Measurements from ENCODE around the gene ARHGAP24. TPM values are rescaled to one million over a fixed set of nuclear protein-coding genes. Genes with fewer than 3 reads are reported as not detected.

Gene ARHGAP24
- total RNA-seq, 1 donor from 2014 or later, result 10.9 TPM

- no peak for DNase-seq (ENCODE audit: extremely low spot score, unreplicated experiment)
- Mint-ChIP-seq H3K9me3 (peaks cover 3% of the 10 kb centered on the region), H3K4me1 (ENCODE audit: unreplicated experiment) (peaks cover 29% of the 10 kb centered on the region), H3K36me3 (no peaks in the 10 kb centered on the region), H3K4me3 (no peak overlapping the region), H3K27ac (no peak overlapping the region), H3K27me3 (no peaks in the 10 kb centered on the region)
- TF ChIP-seq, protein P1, sequence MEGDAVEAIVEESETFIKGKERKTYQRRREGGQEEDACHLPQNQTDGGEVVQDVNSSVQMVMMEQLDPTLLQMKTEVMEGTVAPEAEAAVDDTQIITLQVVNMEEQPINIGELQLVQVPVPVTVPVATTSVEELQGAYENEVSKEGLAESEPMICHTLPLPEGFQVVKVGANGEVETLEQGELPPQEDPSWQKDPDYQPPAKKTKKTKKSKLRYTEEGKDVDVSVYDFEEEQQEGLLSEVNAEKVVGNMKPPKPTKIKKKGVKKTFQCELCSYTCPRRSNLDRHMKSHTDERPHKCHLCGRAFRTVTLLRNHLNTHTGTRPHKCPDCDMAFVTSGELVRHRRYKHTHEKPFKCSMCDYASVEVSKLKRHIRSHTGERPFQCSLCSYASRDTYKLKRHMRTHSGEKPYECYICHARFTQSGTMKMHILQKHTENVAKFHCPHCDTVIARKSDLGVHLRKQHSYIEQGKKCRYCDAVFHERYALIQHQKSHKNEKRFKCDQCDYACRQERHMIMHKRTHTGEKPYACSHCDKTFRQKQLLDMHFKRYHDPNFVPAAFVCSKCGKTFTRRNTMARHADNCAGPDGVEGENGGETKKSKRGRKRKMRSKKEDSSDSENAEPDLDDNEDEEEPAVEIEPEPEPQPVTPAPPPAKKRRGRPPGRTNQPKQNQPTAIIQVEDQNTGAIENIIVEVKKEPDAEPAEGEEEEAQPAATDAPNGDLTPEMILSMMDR (conservative IDR thresholded peaks at IDR 0.05), result no peak
Measured at GRCh38 chr4:85824166-85824945, 349.4 kb downstream of the ARHGAP24 start.

GRCh38 chr4:85826060-85826678 is 351.2 kb downstream of the ARHGAP24 start:
- TF ChIP-seq, protein P1 (conservative IDR thresholded peaks at IDR 0.05), result no peak
- peaks cover 31% of the 10 kb centered on the region for H3K4me1 Mint-ChIP-seq (ENCODE audit: unreplicated experiment)
- no peaks in the 10 kb centered on the region for H3K36me3 Mint-ChIP-seq
- no peaks in the 10 kb centered on the region for H3K27me3 Mint-ChIP-seq
- peak overlapping the region; percentile 59 for H3K4me3 Mint-ChIP-seq
- no peak for DNase-seq (ENCODE audit: extremely low spot score, unreplicated experiment)
- no peaks in the 10 kb centered on the region for H3K9me3 Mint-ChIP-seq
- peak overlapping the region; percentile 73 for H3K27ac Mint-ChIP-seq

GRCh38 chr4:85828027-85828890 is 353.3 kb downstream of the ARHGAP24 start:
- H3K9me3 Mint-ChIP-seq, result no peaks in the 10 kb centered on the region
- H3K27ac Mint-ChIP-seq, result peak overlapping the region; percentile 89
- DNase-seq (ENCODE audit: extremely low spot score, unreplicated experiment), result no peak
- no peaks in the 10 kb centered on the region for H3K36me3 Mint-ChIP-seq
- H3K4me3 Mint-ChIP-seq, result peak overlapping the region; percentile 73
- TF ChIP-seq, protein P1 (conservative IDR thresholded peaks at IDR 0.05), result no peak
- H3K4me1 Mint-ChIP-seq (ENCODE audit: unreplicated experiment), result peaks cover 34% of the 10 kb centered on the region
- H3K27me3 Mint-ChIP-seq, result no peaks in the 10 kb centered on the region

GRCh38 chr4:85829276-85830051 is 354.5 kb downstream of the ARHGAP24 start:
- TF ChIP-seq, protein P1 (conservative IDR thresholded peaks at IDR 0.05), result no peak
- H3K36me3 Mint-ChIP-seq, result no peaks in the 10 kb centered on the region
- no peaks in the 10 kb centered on the region for H3K27me3 Mint-ChIP-seq
- no peak for DNase-seq (ENCODE audit: extremely low spot score, unreplicated experiment)
- no peaks in the 10 kb centered on the region for H3K9me3 Mint-ChIP-seq
- no peak overlapping the region for H3K27ac Mint-ChIP-seq
- H3K4me1 Mint-ChIP-seq (ENCODE audit: unreplicated experiment), result peaks cover 33% of the 10 kb centered on the region
- peak overlapping the region; percentile 70 for H3K4me3 Mint-ChIP-seq

DNA sequence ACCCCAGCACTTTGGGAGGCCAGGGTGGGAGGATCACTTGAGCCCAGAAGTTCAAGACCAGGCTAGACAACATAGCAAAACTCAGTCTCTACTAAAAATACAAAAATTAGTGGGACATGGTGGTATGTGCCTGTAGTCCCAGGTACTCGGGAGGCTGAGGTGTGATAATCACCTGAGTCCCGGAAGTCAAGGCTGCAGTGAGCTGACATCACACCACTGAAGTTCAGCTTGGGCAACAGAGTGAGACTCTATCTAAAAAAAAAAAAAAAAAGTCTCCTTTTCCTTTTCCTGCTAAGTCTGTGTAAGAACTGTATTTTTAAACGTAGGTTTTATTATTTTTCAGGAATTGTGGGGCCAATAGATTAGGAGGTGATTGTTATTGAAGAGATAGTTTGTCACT is 356.7 kb downstream of the ARHGAP24 start:
- Mint-ChIP-seq H3K27ac (no peak overlapping the region), H3K9me3 (no peaks in the 10 kb centered on the region), H3K36me3 (no peaks in the 10 kb centered on the region), H3K4me1 (ENCODE audit: unreplicated experiment) (peaks cover 19% of the 10 kb centered on the region), H3K27me3 (no peaks in the 10 kb centered on the region), H3K4me3 (no peak overlapping the region)
- TF ChIP-seq, protein P1 (conservative IDR thresholded peaks at IDR 0.05), result no peak
- DNase-seq (ENCODE audit: extremely low spot score, unreplicated experiment), result no peak

All from type B pancreatic cell (in vitro differentiated cells).